Urothelium cell line (cell line): Measurements from ENCODE around the gene RESF1.

Experiments
- DNase-seq: peaks from one replicate; pipeline ENCODE4 v3.0.0; 2011; ENCODE audit warnings: low spot score, mixed read lengths
- FAIRE-seq: peaks from 2 replicates; lab custom pipeline; 2011; peaks lifted over from hg19 to GRCh38; lab: Jason Lieb, UNC

RESF1 gene

DNA sequence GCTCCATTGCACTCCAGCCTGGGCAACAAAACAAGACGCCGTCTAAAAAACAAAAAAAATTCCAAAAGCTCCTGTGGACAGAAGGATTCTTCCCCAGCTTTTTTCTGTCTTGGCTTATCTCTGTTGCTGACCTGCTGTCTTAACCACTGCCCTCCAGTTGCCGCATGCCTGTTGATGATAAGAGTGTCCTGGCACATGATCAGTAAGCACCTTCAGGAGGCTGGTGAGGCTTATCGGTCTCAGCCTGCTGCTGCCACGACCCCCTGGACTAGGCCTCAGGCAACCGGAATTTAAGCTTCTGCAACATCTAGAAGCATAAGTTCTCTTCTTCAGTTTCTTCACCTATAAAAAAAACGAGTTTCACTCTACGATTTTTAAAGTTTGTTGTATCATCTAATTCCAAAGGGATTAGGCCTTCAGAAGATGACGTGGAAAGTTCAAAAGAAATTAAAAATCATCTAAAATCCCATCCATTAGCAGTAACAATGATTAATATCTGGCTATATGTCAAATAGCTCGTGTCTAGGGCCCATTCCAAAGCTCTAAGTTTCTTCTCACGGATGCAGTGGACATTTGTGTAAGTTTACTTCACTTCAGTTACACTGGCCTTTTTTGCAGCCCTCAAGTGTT lies 46.4 kb downstream of the RESF1 start:
- DNase-seq, result no peak
- FAIRE-seq, result no peak
